Spleen (tissue), 11 donors: ENCODE results near the gene CDX2. TPM values are rescaled to one million over a fixed set of nuclear protein-coding genes. Genes with fewer than 3 reads are reported as not detected.

Experiments used
- DNase-seq: peaks from one replicate; pipeline ENCODE4 v3.0.0-alpha.2; 2020
- H3K27ac ChIP-seq, 8 donors: fragments of 200-600 bp; sonication (generic) in 7 of 8; 1 replicate in 4 of 8; 2 replicates in 4 of 8; pipeline versions ENCODE4 v1.5.0 to v1.8.0; 2016 to 2021; ENCODE audit warnings: inconsistent platforms in 4 of 8, mild to moderate bottlenecking in 4 of 8, moderate library complexity in 1 of 8
- H3K27me3 ChIP-seq, 7 donors: fragments of 200-600 bp; sonication (generic) in 6 of 7; replicated peaks in 1 of 7; 1 replicate in 4 of 7; 2 replicates in 3 of 7; pipeline versions ENCODE4 v1.5.0 to v1.8.0; 2016 to 2021; ENCODE audit warnings: inconsistent platforms in 3 of 7, mild to moderate bottlenecking in 1 of 7
- H3K36me3 ChIP-seq, 6 donors: fragments of 200-600 bp; sonication (generic) in 5 of 6; 1 replicate in 4 of 6; 2 replicates in 2 of 6; pipeline versions ENCODE4 v1.5.0 to v1.8.0; 2016 to 2021; ENCODE audit warnings: inconsistent platforms in 2 of 6
- H3K4me1 ChIP-seq, 6 donors: fragments of 200-600 bp; sonication (generic) in 5 of 6; 1 replicate in 3 of 6; 2 replicates in 3 of 6; pipeline versions ENCODE4 v1.5.0 to v1.8.0; 2016 to 2021; ENCODE audit warnings: inconsistent platforms in 3 of 6
- H3K4me3 ChIP-seq, 8 donors: fragments of 200-600 bp; sonication (generic) in 7 of 8; 1 replicate in 4 of 8; 2 replicates in 4 of 8; pipeline versions ENCODE4 v1.5.0 to v1.8.0; 2016 to 2021; ENCODE audit warnings: inconsistent platforms in 4 of 8, mild to moderate bottlenecking in 4 of 8, moderate library complexity in 2 of 8
- H3K9me3 ChIP-seq, 8 donors: fragments of 200-600 bp; sonication (generic) in 7 of 8; 1 replicate in 4 of 8; 2 replicates in 4 of 8; pipeline versions ENCODE4 v1.5.0 to v1.8.0; 2016 to 2021; ENCODE audit warnings: inconsistent platforms in 4 of 8
- POLR2A ChIP-seq, 3 donors: fragments of 450-650 bp; IDR thresholded peaks; one replicate each; pipeline ENCODE4 v1.5.1; 2017; ENCODE audit warnings: antibody characterized with exemption in 3 of 3, mild to moderate bottlenecking in 1 of 3
- POLR2AphosphoS5 ChIP-seq, 3 donors: sonication (generic); formaldehyde crosslinking; IDR thresholded peaks; one replicate each; pipeline ENCODE4 v1.5.1; 2017; ENCODE audit warnings: antibody characterized with exemption in 3 of 3
- WGBS, 5 donors: extraction: QIAGEN DNeasy Blood & Tissue Kit in 3 of 5; methylation state at CpG; one replicate each; pipeline versions ENCODE4 v1.1.5 to v1.1.7; 2013 to 2018; 5-methylcytosine and 5-hydroxymethylcytosine counted together
- intact Hi-C: fragments of 100-400 bp; cut with DNase I; formaldehyde crosslinking; loops from one replicate; pipeline ENCODE4 v1.15.0; 2023; ENCODE audit warnings: low total_unique reads
- polyA plus RNA-seq, 3 donors: library from polyadenylated mRNA; stranded (reverse); fragments of 200-250 nt; gene quantifications; one replicate each; pipeline ENCODE4 v1.2.1, GENCODE V29; 2013
- total RNA-seq, 7 donors: library from RNA; depleted of rRNA in 3 of 7; stranded (reverse); fragments of >200 nt in 3 of 7; fragmentation: NEBNext Ultra II Directional in 4 of 7; extraction: Animal tissue kit (Norgen Biotek cat#: 25700) in 4 of 7; gene quantifications; one replicate each; pipeline versions ENCODE4 v1.1.0 to v1.2.1, GENCODE V29; 2016 to 2021
- TF ChIP-seq, protein P1 (sequence below), 11 experiments: fragments of 200-600 bp in 7 of 11; fragments of 450-650 bp in 4 of 11; sonication (generic) in 4 of 11; IDR thresholded peaks in 8 of 11; conservative IDR thresholded peaks in 3 of 11; 1 replicate in 7 of 11; 2 replicates in 4 of 11; pipeline versions ENCODE4 v1.4.0 to v1.8.0; 2016 to 2021; ENCODE audit warnings: antibody characterized with exemption in 11 of 11, inconsistent platforms in 4 of 11, mild to moderate bottlenecking in 1 of 11
- donor health status: healthy with polysubstance abuse.
- donor health status: DM: no; HTN: no; CAD: no; lungs with moderate emphysema.
- donor health status: DM: no; HTN: no; CAD: no.
- donor health status: Bipolar disorder and iron deficiency.
- donor health status: healthy.
- donor health status: DM: no; HTN: no; CAD: no.
- donor health status: DM: yes; HTN: yes; CAD: no.

Gene CDX2
- total and polyA plus RNA-seq, 10 donors = 0.02 to 0.03 TPM; not detected in 8

DNA sequence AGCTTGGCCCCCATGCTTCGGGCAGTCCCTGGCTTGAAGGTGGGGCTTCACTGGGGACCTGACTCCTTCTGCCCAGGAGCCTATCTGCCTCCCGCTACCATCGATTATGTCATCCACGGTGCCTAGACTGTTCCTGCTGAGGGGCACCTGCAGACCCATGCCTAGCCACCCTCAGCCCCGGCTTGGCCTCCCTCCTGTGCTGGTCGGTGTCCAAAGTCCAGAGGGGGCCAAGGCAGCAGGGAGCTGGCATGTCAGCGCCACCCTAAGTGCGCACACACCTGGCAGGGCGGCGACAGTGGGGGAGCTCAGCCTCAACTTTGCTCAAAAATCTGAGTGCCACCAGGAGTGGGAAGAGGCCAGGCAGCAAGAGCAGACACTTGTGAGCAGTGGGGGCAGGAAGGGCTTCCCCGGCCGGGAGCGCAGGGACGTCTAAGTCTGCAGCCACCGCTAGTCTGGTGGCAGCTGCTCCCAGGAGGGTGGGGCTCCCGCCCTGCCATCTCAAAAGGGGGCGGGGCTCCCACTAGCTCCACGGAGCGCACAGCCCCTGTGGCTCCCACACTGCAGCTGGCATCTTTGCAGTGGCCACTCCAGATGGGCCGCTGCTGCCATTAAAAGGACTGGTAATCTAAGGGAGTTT lies 32.8 kb upstream of the CDX2 start:
- Histone ChIP-seq H3K9me3 (no peaks in the 10 kb centered on the region), H3K27ac (no peak overlapping the region), H3K27me3 (no peaks in the 10 kb centered on the region), H3K4me1 (no peaks in the 10 kb centered on the region), H3K4me3 (no peak overlapping the region), H3K36me3 (no peaks in the 10 kb centered on the region)
- intact Hi-C loops = no loop called here
- no peak for TF ChIP-seq POLR2AphosphoS5 (IDR thresholded peaks at IDR 0.05)
- TF ChIP-seq POLR2A (IDR thresholded peaks at IDR 0.05) = no peak
- TF ChIP-seq, protein P1, sequence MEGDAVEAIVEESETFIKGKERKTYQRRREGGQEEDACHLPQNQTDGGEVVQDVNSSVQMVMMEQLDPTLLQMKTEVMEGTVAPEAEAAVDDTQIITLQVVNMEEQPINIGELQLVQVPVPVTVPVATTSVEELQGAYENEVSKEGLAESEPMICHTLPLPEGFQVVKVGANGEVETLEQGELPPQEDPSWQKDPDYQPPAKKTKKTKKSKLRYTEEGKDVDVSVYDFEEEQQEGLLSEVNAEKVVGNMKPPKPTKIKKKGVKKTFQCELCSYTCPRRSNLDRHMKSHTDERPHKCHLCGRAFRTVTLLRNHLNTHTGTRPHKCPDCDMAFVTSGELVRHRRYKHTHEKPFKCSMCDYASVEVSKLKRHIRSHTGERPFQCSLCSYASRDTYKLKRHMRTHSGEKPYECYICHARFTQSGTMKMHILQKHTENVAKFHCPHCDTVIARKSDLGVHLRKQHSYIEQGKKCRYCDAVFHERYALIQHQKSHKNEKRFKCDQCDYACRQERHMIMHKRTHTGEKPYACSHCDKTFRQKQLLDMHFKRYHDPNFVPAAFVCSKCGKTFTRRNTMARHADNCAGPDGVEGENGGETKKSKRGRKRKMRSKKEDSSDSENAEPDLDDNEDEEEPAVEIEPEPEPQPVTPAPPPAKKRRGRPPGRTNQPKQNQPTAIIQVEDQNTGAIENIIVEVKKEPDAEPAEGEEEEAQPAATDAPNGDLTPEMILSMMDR (IDR thresholded peaks at IDR 0.05 in 8 of 11, conservative IDR thresholded peaks at IDR 0.05 in 3 of 11) = no peak
- WGBS, 5 donors = 83 to 92% (median 86%) methylated on average over 17 to 20 of the region's 20 CpGs
- DNase-seq = no peak

DNA sequence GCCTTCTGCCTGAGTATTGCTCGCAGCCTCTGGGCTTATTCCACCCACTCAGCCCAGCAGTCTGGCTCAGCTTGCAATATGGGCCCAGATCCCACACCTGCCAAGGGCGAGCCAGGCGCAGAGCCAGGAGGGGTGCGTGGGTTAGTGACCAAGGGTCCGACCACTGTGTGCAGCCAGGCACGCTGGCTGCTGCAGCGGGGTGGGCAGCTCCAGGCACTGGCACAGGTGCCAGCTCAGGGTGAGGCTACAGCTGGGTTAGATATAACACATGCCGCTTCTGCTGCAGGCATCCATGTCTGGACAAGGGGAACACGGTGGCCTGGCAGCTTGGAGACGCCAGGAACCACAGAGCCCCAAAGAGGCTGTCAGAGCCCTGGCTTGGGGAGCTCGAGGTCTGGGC lies 31.9 kb upstream of the CDX2 start:
- H3K36me3 ChIP-seq = no peaks in the 10 kb centered on the region
- TF ChIP-seq POLR2A (IDR thresholded peaks at IDR 0.05) (no peak), POLR2AphosphoS5 (IDR thresholded peaks at IDR 0.05) (no peak)
- TF ChIP-seq, protein P1 (IDR thresholded peaks at IDR 0.05 in 8 of 11, conservative IDR thresholded peaks at IDR 0.05 in 3 of 11) = no peak
- 88 to 93% (median 90%) methylated on average over 3 to 11 of the region's 11 CpGs for WGBS, 5 donors
- intact Hi-C loops = no loop called here
- no peaks in the 10 kb centered on the region for H3K4me1 ChIP-seq
- no peak overlapping the region for H3K4me3 ChIP-seq
- H3K9me3 ChIP-seq = no peaks in the 10 kb centered on the region
- no peak overlapping the region for H3K27ac ChIP-seq
- peak; percentile 56 for DNase-seq
- H3K27me3 ChIP-seq = no peaks in the 10 kb centered on the region

DNA sequence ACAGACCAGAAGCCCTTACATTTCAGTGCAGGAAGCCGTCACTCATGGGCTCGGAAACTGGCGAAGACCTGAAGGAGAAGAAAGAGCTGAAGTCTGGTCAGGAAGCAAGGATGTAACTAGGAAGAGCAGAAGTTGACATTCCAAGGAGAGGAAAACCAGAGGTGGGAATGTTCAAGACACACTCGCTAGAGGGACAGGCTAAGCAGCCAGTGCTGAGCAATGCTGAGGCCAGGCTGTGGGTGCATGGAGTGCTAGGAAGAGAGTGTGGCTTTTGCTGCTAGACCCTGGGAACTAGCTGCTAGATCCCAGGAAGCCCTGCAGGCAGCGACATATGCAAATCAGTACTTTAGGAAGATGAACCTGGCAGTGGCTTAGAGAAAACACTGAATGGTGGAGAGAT lies 31.5 kb upstream of the CDX2 start:
- TF ChIP-seq, protein P1 (IDR thresholded peaks at IDR 0.05 in 8 of 11, conservative IDR thresholded peaks at IDR 0.05 in 3 of 11) = no peak
- no peak for TF ChIP-seq POLR2AphosphoS5 (IDR thresholded peaks at IDR 0.05)
- no peak for TF ChIP-seq POLR2A (IDR thresholded peaks at IDR 0.05)
- 40 to 62% (median 57%) methylated on average over 5 of the region's 5 CpGs for WGBS, 5 donors
- H3K9me3 ChIP-seq = no peaks in the 10 kb centered on the region
- H3K4me1 ChIP-seq = no peaks in the 10 kb centered on the region
- no peak for DNase-seq
- no peaks in the 10 kb centered on the region for H3K36me3 ChIP-seq
- intact Hi-C loops = no loop called here
- no peaks in the 10 kb centered on the region for H3K27me3 ChIP-seq
- no peak overlapping the region for H3K4me3 ChIP-seq
- no peak overlapping the region for H3K27ac ChIP-seq

DNA sequence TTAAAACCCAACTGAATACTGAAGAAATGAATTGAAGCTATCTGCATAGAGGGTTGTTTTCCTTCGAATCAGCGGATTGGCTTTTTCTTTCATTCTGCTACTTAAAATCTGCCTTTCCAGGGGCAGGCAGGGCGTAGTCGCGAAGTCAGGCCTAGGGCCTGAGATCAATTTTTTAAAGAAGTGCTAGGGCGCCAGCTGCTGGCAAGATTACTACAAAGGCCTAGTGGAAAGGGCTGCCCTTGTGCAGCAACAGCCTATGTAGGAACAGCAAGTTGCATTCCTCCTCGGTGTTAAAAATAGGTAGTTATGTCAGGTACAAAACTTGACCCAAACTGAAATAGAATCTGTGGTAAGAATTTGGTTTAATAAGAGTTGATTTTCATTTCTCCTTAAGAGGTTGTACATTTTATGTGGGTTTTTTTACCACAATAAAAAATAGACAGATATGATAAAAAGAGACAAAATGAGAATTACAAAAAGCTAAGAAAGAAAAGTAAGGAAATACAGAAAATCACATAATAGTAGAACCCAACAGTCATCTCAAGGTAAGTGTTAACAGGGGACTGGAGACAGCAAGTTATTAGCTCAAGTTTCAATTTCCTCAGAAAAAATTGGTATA lies 28.9 kb upstream of the CDX2 start:
- no peaks in the 10 kb centered on the region for H3K27me3 ChIP-seq
- no peaks in the 10 kb centered on the region for H3K4me1 ChIP-seq
- TF ChIP-seq POLR2A (IDR thresholded peaks at IDR 0.05) = no peak
- TF ChIP-seq, protein P1 (IDR thresholded peaks at IDR 0.05 in 8 of 11, conservative IDR thresholded peaks at IDR 0.05 in 3 of 11) = peak in 5 of 11 experiments; percentile 12 to 23 (median 17)
- no peaks in the 10 kb centered on the region for H3K9me3 ChIP-seq
- 66 to 76% (median 69%) methylated on average over 7 of the region's 7 CpGs for WGBS, 5 donors
- H3K4me3 ChIP-seq = no peak overlapping the region
- intact Hi-C loops = no loop called here
- no peak for DNase-seq
- H3K27ac ChIP-seq = no peak overlapping the region
- H3K36me3 ChIP-seq = no peaks in the 10 kb centered on the region
